ENCODE data around the gene LRRC73. TPM values are rescaled to one million over a fixed set of nuclear protein-coding genes. Genes with fewer than 3 reads are reported as not detected.

LRRC73 gene
- total and polyA plus RNA-seq, 2 of the 8 experiments (the other 6 are each of a cell fraction or from before 2014, with no cell fraction given): 0.24 to 0.26 TPM

- TF ChIP-seq CTBP2 (IDR thresholded peaks at IDR 0.05; ENCODE audit: borderline replicate concordance, insufficient read depth, insufficient read length, low read length) (no peak), RXRA (IDR thresholded peaks at IDR 0.05; ENCODE audit: insufficient read depth, low read depth, low read length) (no peak), SAP30 (IDR thresholded peaks at IDR 0.05; ENCODE audit: insufficient read depth, insufficient replicate concordance, low read length) (no peak)
Observed at GRCh38 chr6:43491750-43492661, 18.1 kb downstream of the LRRC73 start (continued).
